ENCODE results near the gene R3HDM4.

DNA sequence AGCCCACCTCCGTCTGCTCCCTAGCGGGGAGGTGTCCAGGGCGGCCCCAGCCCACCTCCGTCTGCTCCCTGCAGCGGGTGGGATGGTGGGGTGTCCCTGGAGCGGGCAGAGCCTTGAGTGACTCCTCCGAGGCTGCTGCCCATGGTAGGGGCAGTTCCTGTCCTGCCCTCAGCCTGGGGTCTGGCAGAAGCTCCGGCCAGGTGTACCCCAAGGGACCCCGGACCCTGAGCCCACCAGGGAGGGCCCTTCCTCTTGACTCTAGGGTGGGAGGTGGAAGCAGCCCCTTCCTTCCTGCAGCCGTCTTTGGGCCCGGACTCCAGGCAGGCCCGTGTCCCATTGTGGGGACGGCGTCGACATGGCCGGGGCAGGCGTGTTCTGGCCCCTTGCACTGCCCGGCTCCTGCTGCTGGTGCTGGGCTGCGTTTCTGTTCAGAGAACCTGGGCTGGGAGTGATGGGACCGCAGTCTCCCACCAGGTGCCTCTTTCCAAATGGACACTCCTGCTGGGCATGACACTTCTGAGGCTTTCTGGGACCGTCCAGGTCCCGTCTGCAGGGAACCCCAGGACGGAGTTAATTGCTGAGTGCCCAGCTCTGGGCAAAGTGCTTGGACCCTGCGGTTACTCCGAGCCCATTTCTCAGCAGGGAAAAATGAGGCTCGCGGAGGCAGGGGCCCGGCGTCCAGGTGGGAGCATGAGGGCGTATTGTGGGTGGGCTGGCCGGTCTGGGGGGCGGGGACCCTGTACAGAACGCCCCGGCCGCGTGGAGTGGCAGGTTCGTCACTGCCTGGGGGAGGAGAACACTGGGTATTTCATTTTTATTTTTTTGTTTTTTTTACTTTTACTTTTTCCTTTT is 32.6 kb upstream of the R3HDM4 start:
- TF ChIP-seq, protein P1, sequence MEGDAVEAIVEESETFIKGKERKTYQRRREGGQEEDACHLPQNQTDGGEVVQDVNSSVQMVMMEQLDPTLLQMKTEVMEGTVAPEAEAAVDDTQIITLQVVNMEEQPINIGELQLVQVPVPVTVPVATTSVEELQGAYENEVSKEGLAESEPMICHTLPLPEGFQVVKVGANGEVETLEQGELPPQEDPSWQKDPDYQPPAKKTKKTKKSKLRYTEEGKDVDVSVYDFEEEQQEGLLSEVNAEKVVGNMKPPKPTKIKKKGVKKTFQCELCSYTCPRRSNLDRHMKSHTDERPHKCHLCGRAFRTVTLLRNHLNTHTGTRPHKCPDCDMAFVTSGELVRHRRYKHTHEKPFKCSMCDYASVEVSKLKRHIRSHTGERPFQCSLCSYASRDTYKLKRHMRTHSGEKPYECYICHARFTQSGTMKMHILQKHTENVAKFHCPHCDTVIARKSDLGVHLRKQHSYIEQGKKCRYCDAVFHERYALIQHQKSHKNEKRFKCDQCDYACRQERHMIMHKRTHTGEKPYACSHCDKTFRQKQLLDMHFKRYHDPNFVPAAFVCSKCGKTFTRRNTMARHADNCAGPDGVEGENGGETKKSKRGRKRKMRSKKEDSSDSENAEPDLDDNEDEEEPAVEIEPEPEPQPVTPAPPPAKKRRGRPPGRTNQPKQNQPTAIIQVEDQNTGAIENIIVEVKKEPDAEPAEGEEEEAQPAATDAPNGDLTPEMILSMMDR (IDR thresholded peaks at IDR 0.05), result no peak
- TF ChIP-seq POLR2A (IDR thresholded peaks at IDR 0.05) (no peak), EP300 (IDR thresholded peaks at IDR 0.05) (no peak)
